Effector memory CD4-positive, alpha-beta T cell (primary cell): ENCODE results near the gene IPO4.
A peak's percentile ranks its signal among the peaks of the same experiment; 100 is the strongest.

Experiments used
- DNase-seq, 3 donors: peaks; one replicate each; pipeline ENCODE4 v3.0.0-alpha.2; 2020
- H3K27ac ChIP-seq: 2 replicates; pipeline ENCODE4 v1.7.0; 2013; ENCODE audit warnings: mild to moderate bottlenecking, low read length, moderate library complexity; ENCODE audit not compliant: insufficient read depth, poor library complexity, severe bottlenecking
- H3K27me3 ChIP-seq: replicated peaks from 2 replicates; pipeline ENCODE4 v1.7.0; 2013; ENCODE audit warnings: mild to moderate bottlenecking, low read length; ENCODE audit not compliant: insufficient read depth, control insufficient read depth, poor library complexity, severe bottlenecking
- H3K36me3 ChIP-seq: 2 replicates; pipeline ENCODE4 v1.7.0; 2013; ENCODE audit warnings: mild to moderate bottlenecking, low read length, moderate library complexity; ENCODE audit not compliant: control insufficient read depth, insufficient read depth
- H3K4me1 ChIP-seq: 2 replicates; pipeline ENCODE4 v1.7.0; 2013; ENCODE audit warnings: low read length, mild to moderate bottlenecking; ENCODE audit not compliant: control insufficient read depth, insufficient read depth, poor library complexity, severe bottlenecking
- H3K4me3 ChIP-seq: 2 replicates; pipeline ENCODE4 v1.7.0; 2013; ENCODE audit warnings: low read length, low read depth, mild to moderate bottlenecking; ENCODE audit not compliant: insufficient read depth, poor library complexity, severe bottlenecking
- H3K9me3 ChIP-seq: 2 replicates; pipeline ENCODE4 v1.7.0; 2013; ENCODE audit warnings: mild to moderate bottlenecking, low read length, moderate library complexity; ENCODE audit not compliant: control insufficient read depth

IPO4 gene

DNA sequence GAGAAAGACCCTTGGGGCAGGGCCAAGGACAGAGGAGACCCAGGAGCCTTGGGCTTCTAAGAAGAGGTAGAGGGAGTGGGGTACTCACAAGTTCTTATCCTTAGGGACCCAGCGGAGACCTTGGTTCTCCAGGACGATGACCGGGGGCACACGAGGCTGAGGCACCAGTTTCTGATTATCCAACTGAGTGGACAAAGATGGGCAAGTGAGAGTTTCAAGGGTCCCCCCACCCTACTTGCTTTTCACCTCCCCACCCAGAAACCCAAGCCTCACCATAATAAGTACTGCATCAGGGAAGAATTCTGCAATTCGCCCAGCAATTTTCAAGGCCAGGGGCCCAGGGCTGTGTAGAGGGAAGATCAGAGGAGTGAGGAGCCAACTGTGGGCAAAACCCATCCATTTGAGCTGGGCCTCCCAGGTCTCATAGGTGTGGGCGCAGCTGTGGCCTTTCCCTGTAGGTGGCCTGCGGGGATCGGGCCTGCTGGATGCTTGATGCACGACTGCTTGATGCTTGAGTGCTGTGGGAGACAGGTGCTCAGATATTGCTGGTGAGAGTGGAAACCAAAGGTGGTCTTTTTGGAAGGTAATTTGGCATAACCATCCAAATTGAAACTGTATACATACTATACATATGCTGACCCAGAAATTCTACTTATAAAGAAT is 49.2 kb downstream of the IPO4 start:
- no peak overlapping the region for H3K27ac ChIP-seq
- peaks cover 41% of the 10 kb centered on the region for H3K4me1 ChIP-seq
- no peak overlapping the region for H3K4me3 ChIP-seq
- no peaks in the 10 kb centered on the region for H3K9me3 ChIP-seq
- H3K36me3 ChIP-seq: peaks cover 30% of the 10 kb centered on the region
- H3K27me3 ChIP-seq: no peaks in the 10 kb centered on the region
- no peak for DNase-seq

DNA sequence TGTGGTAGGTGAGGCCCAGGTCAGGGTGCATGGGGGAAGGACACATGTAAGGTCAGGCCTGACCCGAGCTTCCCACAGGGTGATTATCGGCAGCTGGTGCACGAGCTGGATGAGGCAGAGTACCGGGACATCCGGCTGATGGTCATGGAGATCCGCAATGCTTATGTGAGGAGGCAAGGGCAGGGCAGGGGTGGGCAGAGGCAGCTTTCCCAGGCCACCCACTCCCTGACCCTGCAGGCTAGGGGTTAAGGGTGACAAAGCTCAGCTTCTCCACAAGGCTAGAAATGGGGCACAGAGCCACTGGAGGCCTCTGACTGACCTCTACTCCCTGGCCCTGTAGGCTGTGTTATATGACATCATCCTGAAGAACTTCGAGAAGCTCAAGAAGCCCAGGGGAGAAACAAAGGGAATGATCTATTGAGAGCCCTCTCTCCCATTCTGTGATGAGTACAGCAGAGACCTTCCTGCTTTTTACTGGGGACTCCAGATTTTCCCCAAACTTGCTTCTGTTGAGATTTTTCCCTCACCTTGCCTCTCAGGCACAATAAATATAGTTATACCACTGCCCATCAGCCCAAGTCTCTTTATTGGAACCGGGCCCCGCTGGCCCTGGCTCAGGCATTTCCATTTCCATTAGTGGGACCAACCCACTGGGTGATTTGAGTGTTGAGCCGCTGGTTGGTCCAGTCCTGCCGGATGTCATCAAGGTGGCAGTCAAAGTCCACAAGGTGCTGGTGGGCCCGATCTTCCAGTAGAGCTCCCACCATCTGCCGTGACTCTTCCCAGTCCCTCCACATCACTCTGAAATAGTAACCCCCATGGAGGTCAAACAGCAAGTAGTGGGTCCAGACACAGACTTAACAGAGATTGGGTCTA is 50.0 kb downstream of the IPO4 start:
- Histone ChIP-seq H3K27ac (no peak overlapping the region), H3K27me3 (no peaks in the 10 kb centered on the region), H3K36me3 (peaks cover 23% of the 10 kb centered on the region), H3K4me1 (peaks cover 41% of the 10 kb centered on the region), H3K9me3 (no peaks in the 10 kb centered on the region), H3K4me3 (no peak overlapping the region)
- DNase-seq: no peak

DNA sequence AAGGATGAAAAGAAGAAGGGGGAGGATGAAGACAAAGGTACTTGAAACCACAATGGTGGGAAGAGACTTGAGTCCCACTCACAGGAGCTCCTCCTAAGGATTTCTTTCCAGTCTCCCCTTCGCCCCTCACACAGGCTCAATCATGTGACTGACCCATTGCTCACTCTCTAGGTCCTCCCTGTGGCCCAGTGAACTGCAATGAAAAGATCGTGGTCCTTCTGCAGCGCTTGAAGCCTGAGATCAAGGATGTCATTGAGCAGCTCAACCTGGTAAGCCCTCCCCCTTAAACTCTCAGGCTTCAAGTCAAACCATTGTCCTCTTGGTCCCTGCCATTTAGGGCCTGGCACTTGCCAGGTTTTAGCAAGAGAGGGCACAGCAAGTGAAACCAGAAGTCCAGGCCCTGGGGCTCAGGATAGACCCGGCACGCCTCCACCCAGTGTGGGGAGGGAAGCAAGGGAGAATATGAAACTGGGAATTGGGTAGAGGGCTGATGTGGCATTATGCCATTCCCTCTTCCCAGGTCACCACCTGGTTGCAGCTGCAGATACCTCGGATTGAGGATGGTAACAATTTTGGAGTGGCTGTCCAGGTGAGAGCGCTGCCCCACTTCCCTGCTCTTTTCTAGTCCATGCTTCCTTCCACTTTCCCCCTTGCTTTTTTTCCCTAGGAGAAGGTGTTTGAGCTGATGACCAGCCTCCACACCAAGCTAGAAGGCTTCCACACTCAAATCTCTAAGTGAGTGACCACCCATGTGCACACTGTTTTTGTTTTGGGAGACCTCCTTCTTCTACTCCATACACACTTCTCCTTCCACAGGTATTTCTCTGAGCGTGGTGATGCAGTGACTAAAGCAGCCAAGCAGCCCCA is 50.9 kb downstream of the IPO4 start:
- no peak overlapping the region for H3K4me3 ChIP-seq
- H3K36me3 ChIP-seq: peaks cover 19% of the 10 kb centered on the region
- H3K4me1 ChIP-seq: peaks cover 45% of the 10 kb centered on the region
- H3K27ac ChIP-seq: no peak overlapping the region
- DNase-seq: no peak
- H3K27me3 ChIP-seq: no peaks in the 10 kb centered on the region
- H3K9me3 ChIP-seq: no peaks in the 10 kb centered on the region

DNA sequence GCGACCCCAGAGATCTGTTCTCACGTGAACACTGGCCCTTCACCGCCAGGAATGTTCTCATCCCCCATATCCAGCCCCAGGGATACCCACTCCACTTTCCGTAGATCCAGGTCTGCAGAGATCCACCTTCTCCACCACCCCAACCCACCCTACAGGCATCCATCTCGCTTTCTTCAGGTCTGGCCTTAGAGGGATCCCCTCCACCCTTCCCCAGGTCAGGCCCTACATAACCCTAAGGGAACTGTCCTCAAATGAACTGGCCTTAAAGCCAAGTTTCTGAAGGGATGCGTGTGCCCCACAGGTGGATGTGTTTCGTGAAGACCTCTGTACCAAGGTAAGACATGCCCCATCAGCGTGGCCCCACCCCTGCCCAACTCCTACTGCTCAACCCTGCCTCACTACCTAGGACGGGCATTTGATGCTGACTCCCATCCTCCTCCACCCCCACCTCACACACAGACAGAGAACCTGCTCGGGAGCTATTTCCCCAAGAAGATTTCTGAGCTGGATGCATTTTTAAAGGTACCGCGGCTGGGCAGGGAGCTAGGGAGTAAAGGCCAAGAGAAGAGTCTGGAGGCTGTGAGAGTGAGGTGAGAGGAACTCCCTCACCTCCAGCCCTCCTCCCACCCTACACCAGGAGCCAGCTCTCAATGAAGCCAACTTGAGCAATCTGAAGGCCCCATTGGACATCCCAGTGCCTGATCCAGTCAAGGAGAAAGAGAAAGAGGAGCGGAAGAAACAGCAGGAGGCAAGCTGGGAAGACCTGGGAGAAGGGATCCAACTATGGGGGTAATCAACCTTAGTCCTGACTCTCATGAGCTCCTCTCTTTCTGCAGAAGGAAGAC is 51.7 kb downstream of the IPO4 start:
- H3K36me3 ChIP-seq: peaks cover 19% of the 10 kb centered on the region
- peak overlapping the region; percentile 100 for H3K4me3 ChIP-seq
- H3K27ac ChIP-seq: peak overlapping the region; percentile 94
- DNase-seq: no peak
- peaks cover 50% of the 10 kb centered on the region for H3K4me1 ChIP-seq
- no peaks in the 10 kb centered on the region for H3K9me3 ChIP-seq
- H3K27me3 ChIP-seq: no peaks in the 10 kb centered on the region

DNA sequence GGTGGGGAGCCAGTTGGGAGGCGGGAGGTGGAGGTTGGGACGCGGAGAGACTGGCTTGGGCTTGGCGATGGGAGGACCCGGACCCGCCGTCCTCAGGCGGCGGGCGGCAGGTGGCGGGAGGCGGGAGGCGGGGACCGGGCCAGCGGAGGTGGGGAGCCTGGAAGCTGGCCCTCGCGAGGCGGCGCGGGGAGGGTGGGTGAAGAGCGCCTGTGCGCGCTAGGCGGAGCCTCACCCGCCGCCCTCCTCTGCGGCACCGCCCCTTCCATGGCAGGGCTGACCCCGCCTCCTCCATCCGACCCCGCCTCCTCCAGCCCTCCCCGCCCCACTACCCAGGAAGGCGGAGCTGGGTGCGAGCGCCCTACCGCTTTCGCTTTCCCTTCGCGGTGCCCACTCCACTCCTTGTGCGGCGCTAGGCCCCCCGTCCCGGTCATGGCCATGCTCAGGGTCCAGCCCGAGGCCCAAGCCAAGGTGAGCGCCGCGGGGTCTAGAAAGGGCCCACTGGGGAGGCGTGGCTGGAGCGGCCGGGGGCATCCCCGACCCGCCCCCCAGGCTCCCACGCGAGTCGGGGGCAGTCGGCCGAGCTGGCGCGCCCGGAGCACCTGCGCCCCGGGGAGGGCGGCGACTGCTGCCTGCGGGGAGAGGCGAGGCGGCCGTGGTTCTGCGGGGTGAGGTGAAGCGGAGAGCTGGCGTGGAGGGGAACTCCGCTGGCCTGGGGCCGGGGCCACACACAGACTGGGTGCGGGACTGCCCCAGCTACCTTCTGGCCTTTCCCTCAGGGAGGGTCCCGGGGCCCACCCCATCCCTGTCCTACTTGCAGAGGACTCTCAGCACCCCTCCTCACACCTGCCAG is 52.6 kb downstream of the IPO4 start, which contains the start of gene PSME1:
TSS of gene PSME1 (plus strand) at position 361 of the 850 bp plus-strand sequence. CDS start at position 430, 69 bp downstream.
- H3K9me3 ChIP-seq: no peaks in the 10 kb centered on the region
- peaks cover 50% of the 10 kb centered on the region for H3K4me1 ChIP-seq
- H3K27ac ChIP-seq: peak within 1 kb of the TSS; percentile 94
- peak within 1 kb of the TSS; percentile 100 for H3K4me3 ChIP-seq
- peaks cover 19% of the 10 kb centered on the region for H3K36me3 ChIP-seq
- peak; percentile 89 to 91 (median 90) for DNase-seq
- no peaks in the 10 kb centered on the region for H3K27me3 ChIP-seq

DNA sequence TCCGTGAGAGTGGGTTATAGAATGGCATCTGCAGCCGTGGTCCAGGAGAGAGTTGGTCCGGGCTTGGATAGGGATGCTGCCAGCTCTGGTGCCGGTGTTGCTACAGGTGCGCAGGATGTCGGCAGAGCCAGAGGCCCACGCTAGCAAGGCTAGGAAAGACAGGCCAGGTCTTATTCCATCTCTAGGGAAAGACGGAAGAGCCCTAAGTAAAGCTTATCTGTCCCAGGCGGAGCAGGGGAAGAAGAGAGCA is 53.1 kb downstream of the IPO4 start:
- Histone ChIP-seq H3K4me1 (peaks cover 47% of the 10 kb centered on the region), H3K4me3 (peak overlapping the region; percentile 100), H3K36me3 (peaks cover 19% of the 10 kb centered on the region), H3K27ac (peak overlapping the region; percentile 94), H3K27me3 (no peaks in the 10 kb centered on the region), H3K9me3 (no peaks in the 10 kb centered on the region)
- no peak for DNase-seq

DNA sequence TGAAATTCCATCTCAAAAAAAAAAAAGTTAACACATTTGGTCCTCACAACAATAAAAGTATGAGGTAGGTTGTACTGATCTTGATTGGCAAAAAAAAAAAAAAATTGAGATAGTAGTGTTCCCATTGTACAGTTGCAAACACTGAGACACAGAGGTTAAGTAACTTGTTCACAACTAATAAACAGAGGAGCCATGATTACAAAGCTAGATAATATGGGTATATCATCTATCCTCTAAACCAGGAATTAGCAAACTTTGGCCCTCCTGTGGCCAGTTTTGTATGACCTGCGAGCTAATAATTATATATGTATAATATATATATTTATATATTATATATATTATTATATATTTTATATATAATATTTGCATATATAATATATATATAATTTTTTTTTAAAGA is 54.9 kb downstream of the IPO4 start:
- H3K9me3 ChIP-seq: no peaks in the 10 kb centered on the region
- no peak for DNase-seq

DNA sequence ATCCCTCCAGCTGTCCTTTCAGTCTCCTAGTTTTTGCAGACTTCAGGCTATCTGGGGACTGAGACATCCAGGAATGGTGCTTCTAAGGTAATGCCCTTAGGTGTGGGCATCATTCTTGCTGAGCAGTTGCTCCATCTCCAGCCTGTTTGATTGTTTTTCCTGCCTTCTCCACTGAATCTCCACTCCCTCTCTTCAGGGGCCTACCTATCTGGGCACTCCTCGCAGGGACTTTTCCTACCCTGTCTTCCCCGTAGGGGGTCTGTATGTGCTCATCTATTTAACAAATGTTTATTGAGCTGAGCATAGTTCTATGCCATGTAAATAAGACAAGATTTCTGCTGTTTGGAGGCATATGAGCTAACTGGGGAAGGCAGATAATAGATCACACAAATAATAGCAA is 55.6 kb downstream of the IPO4 start:
- H3K27ac ChIP-seq: peak overlapping the region; percentile 43
- H3K9me3 ChIP-seq: no peaks in the 10 kb centered on the region
- H3K27me3 ChIP-seq: no peaks in the 10 kb centered on the region
- no peak overlapping the region for H3K4me3 ChIP-seq
- peaks cover 36% of the 10 kb centered on the region for H3K4me1 ChIP-seq
- H3K36me3 ChIP-seq: peaks cover 5% of the 10 kb centered on the region
- DNase-seq: no peak

More for the DNA sequence above, 54.9 kb downstream of the IPO4 start:
- peaks cover 13% of the 10 kb centered on the region for H3K36me3 ChIP-seq
- H3K4me1 ChIP-seq: peaks cover 39% of the 10 kb centered on the region
- no peak overlapping the region for H3K4me3 ChIP-seq
- no peak overlapping the region for H3K27ac ChIP-seq
- no peaks in the 10 kb centered on the region for H3K27me3 ChIP-seq
